Medulla oblongata (tissue), 1 donor: ENCODE data around the gene FBRSL1.

Source experiments
- DNase-seq: peaks from one replicate; pipeline ENCODE4 v3.0.0-alpha.2; 2015; ENCODE audit errors: extremely low spot score

FBRSL1 gene

GRCh38 chr12:132558861-132559623 lies 69.1 kb downstream of the FBRSL1 start:
- no peak for DNase-seq

- peak; percentile 34 for DNase-seq
Measured at GRCh38 chr12:132559652-132560363, 69.9 kb downstream of the FBRSL1 start.

GRCh38 chr12:132560364-132560613 lies 70.3 kb downstream of the FBRSL1 start:
- DNase-seq, result no peak

GRCh38 chr12:132560614-132561426 lies 70.9 kb downstream of the FBRSL1 start:
- no peak for DNase-seq
